ENCODE measurements around the gene GALNTL6.

DNA sequence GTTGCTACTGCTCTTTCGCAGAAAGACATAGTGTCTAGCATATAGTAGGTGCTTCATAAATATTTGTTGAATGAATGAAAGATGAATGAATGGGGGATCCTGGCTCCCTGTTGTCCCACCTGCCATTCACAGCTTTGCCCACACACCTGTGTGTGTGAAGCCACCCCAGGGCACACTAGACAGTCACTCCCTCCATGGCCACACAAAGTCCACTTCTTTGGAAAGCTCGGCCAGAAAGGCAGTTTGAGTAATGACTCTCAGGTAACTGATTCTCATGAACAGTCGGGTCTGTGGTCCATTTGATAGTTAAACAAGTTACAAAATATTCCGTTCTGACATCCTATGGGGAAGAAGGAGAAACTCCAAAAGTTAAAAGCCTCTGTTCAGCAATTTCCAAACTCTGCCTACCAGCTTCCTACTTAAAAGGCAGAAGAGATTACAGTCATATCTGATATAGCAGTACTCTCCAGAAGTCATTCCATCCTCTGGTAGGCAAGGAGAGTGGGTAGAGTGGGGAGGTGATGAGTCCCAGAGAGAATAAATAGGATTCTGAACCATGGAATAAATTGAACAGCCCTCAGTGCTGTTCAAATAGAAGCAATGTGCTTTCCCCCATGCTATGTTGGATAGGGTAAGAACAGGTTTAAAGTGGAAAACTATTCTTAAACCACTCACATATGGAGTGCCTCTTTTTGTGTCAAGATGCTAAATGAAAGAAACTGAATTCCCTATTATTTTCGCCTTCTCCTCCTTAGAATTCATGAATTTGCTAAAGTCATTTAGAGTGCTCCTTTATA, 1150.5 kb downstream of the GALNTL6 start:
- TF ChIP-seq, protein P1, sequence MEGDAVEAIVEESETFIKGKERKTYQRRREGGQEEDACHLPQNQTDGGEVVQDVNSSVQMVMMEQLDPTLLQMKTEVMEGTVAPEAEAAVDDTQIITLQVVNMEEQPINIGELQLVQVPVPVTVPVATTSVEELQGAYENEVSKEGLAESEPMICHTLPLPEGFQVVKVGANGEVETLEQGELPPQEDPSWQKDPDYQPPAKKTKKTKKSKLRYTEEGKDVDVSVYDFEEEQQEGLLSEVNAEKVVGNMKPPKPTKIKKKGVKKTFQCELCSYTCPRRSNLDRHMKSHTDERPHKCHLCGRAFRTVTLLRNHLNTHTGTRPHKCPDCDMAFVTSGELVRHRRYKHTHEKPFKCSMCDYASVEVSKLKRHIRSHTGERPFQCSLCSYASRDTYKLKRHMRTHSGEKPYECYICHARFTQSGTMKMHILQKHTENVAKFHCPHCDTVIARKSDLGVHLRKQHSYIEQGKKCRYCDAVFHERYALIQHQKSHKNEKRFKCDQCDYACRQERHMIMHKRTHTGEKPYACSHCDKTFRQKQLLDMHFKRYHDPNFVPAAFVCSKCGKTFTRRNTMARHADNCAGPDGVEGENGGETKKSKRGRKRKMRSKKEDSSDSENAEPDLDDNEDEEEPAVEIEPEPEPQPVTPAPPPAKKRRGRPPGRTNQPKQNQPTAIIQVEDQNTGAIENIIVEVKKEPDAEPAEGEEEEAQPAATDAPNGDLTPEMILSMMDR (IDR thresholded peaks at IDR 0.05; ENCODE audit: insufficient read depth, low read length), result no peak
- TF ChIP-seq, protein P2, sequence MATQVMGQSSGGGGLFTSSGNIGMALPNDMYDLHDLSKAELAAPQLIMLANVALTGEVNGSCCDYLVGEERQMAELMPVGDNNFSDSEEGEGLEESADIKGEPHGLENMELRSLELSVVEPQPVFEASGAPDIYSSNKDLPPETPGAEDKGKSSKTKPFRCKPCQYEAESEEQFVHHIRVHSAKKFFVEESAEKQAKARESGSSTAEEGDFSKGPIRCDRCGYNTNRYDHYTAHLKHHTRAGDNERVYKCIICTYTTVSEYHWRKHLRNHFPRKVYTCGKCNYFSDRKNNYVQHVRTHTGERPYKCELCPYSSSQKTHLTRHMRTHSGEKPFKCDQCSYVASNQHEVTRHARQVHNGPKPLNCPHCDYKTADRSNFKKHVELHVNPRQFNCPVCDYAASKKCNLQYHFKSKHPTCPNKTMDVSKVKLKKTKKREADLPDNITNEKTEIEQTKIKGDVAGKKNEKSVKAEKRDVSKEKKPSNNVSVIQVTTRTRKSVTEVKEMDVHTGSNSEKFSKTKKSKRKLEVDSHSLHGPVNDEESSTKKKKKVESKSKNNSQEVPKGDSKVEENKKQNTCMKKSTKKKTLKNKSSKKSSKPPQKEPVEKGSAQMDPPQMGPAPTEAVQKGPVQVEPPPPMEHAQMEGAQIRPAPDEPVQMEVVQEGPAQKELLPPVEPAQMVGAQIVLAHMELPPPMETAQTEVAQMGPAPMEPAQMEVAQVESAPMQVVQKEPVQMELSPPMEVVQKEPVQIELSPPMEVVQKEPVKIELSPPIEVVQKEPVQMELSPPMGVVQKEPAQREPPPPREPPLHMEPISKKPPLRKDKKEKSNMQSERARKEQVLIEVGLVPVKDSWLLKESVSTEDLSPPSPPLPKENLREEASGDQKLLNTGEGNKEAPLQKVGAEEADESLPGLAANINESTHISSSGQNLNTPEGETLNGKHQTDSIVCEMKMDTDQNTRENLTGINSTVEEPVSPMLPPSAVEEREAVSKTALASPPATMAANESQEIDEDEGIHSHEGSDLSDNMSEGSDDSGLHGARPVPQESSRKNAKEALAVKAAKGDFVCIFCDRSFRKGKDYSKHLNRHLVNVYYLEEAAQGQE (IDR thresholded peaks at IDR 0.05; ENCODE audit: insufficient replicate concordance, low read depth), result no peak
- no peak for TF ChIP-seq GABPA (IDR thresholded peaks at IDR 0.05; ENCODE audit: low read depth)

Data from HL-60 (cell line).